ENCODE results near the gene IFNLR1. TPM values are rescaled to one million over a fixed set of nuclear protein-coding genes. Genes with fewer than 3 reads are reported as not detected.

Gene IFNLR1
- total RNA-seq, 1 donor from 2014 or later = 7.1 TPM

- H3K4me1 Mint-ChIP-seq (ENCODE audit: unreplicated experiment) = peaks cover 14% of the 10 kb centered on the region
- H3K27ac Mint-ChIP-seq = no peak overlapping the region
- TF ChIP-seq CTCF (conservative IDR thresholded peaks at IDR 0.05) = no peak
- peaks cover 3% of the 10 kb centered on the region for H3K36me3 Mint-ChIP-seq
- no peak overlapping the region for H3K4me3 Mint-ChIP-seq
- H3K9me3 Mint-ChIP-seq = peaks cover 5% of the 10 kb centered on the region
- H3K27me3 Mint-ChIP-seq = no peaks in the 10 kb centered on the region
- no peak for DNase-seq (ENCODE audit: extremely low spot score, unreplicated experiment)
Measured at GRCh38 chr1:24139222-24139489, 47.9 kb downstream of the IFNLR1 start.

GRCh38 chr1:24138476-24139221, 48.4 kb downstream of the IFNLR1 start:
- H3K9me3 Mint-ChIP-seq = peaks cover 5% of the 10 kb centered on the region
- H3K27me3 Mint-ChIP-seq = no peaks in the 10 kb centered on the region
- H3K36me3 Mint-ChIP-seq = peaks cover 3% of the 10 kb centered on the region
- peaks cover 9% of the 10 kb centered on the region for H3K4me1 Mint-ChIP-seq (ENCODE audit: unreplicated experiment)
- H3K27ac Mint-ChIP-seq = no peak overlapping the region
- TF ChIP-seq CTCF (conservative IDR thresholded peaks at IDR 0.05) = no peak
- no peak overlapping the region for H3K4me3 Mint-ChIP-seq
- no peak for DNase-seq (ENCODE audit: extremely low spot score, unreplicated experiment)

- Mint-ChIP-seq H3K27me3 (no peaks in the 10 kb centered on the region), H3K9me3 (peaks cover 5% of the 10 kb centered on the region), H3K36me3 (peaks cover 3% of the 10 kb centered on the region), H3K4me1 (ENCODE audit: unreplicated experiment) (peaks cover 8% of the 10 kb centered on the region), H3K27ac (no peak overlapping the region), H3K4me3 (no peak overlapping the region)
- no peak for TF ChIP-seq CTCF (conservative IDR thresholded peaks at IDR 0.05)
- no peak for DNase-seq (ENCODE audit: extremely low spot score, unreplicated experiment)
Measured at GRCh38 chr1:24136956-24137539, 50.0 kb downstream of the IFNLR1 start.

GRCh38 chr1:24134376-24134775, 52.7 kb downstream of the IFNLR1 start:
- H3K36me3 Mint-ChIP-seq = peaks cover 3% of the 10 kb centered on the region
- H3K27me3 Mint-ChIP-seq = no peaks in the 10 kb centered on the region
- H3K4me1 Mint-ChIP-seq (ENCODE audit: unreplicated experiment) = peaks cover 8% of the 10 kb centered on the region
- TF ChIP-seq CTCF (conservative IDR thresholded peaks at IDR 0.05) = no peak
- H3K27ac Mint-ChIP-seq = no peak overlapping the region
- H3K9me3 Mint-ChIP-seq = peaks cover 5% of the 10 kb centered on the region
- DNase-seq (ENCODE audit: extremely low spot score, unreplicated experiment) = no peak
- H3K4me3 Mint-ChIP-seq = no peak overlapping the region

- H3K27me3 Mint-ChIP-seq = no peaks in the 10 kb centered on the region
- no peak for DNase-seq (ENCODE audit: extremely low spot score, unreplicated experiment)
- no peak overlapping the region for H3K4me3 Mint-ChIP-seq
- H3K9me3 Mint-ChIP-seq = peaks cover 5% of the 10 kb centered on the region
- no peak overlapping the region for H3K27ac Mint-ChIP-seq
- H3K4me1 Mint-ChIP-seq (ENCODE audit: unreplicated experiment) = peaks cover 8% of the 10 kb centered on the region
- peaks cover 3% of the 10 kb centered on the region for H3K36me3 Mint-ChIP-seq
- TF ChIP-seq CTCF (conservative IDR thresholded peaks at IDR 0.05) = no peak
Measured at GRCh38 chr1:24133819-24134218, 53.3 kb downstream of the IFNLR1 start.

All from type B pancreatic cell (in vitro differentiated cells).